GM19099 (cell line): ENCODE data around the gene EYS.

ENCODE experiments used
- POLR2A ChIP-seq: IDR thresholded peaks from 3 replicates; pipeline ENCODE4 v1.6.1; 2011; ENCODE audit warnings: low read depth; ENCODE audit not compliant: insufficient read length; ENCODE audit errors: extremely low read depth

The EYS gene

GRCh38 chr6:64483956-64484499 lies 1223.0 kb downstream of the EYS start:
- TF ChIP-seq POLR2A: no peak

- no peak for TF ChIP-seq POLR2A
These were observed 1224.4 kb downstream of the EYS start for GRCh38 chr6:64482631-64483030.

GRCh38 chr6:64479134-64479533 lies 1227.9 kb downstream of the EYS start:
- no peak for TF ChIP-seq POLR2A

GRCh38 chr6:64477391-64477790 lies 1229.6 kb downstream of the EYS start:
- no peak for TF ChIP-seq POLR2A

- no peak for TF ChIP-seq POLR2A
These were observed 1230.1 kb downstream of the EYS start for GRCh38 chr6:64476935-64477334.

DNA sequence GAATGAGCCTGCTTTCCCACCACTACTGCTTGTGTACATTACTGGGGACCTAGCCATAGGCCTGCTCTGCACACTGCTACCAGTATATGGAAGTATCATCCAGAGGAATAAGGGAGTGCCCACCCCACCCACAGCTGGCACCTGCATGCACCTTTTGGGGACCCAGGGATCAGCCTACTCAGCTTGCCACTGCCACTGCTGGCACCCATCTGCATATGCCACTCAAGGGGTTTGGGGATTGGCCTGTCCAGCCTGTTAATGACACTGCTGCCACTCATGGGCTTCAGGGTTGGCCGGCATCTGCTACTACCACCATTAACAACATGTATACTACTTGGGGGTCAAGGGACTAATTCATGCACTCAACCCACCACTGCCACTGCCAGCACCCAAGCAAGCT lies 1239.4 kb downstream of the EYS start:
- no peak for TF ChIP-seq POLR2A

DNA sequence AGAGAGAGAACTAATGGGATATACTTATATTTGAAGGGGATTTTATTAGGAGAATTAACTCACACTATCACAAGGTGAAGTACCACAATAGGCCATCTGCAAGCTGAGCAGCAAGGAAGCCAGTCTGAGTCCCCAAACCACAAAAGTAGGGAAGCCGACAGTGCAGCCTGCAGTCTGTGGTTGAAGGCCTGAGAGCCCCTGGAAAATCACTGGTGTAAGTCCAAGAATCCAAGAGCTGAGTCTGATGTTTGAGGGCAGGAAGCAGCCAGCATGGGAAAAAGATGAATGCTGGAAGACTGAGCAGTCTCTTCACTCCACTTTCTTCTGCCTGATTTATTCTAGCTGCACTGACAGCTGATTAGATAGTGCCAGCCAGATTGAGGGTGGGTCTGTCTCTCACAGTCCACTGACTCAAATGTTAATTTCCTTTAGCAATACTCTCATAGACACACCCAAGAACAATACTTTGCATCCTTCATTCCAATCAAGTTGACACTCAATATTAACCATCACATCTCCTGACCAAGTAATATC lies 1247.5 kb downstream of the EYS start:
- TF ChIP-seq POLR2A: no peak

DNA sequence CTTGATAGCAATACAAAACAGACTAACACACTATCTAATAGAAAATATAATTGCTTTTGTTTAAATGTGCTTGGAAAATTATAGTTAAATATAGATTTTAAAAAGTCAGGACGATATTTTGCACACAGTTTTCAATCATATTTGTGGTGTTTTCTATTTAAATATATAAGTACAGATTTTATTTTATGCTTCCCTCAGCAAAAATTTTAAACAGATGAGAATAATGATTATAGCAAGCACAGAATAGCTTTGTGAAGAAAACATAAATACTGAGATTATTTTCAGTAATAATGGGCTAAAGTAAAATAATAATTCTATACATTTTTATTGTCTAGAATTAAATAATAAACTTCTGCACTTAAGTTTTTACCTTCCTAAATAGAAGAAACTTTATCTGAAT lies 1262.0 kb downstream of the EYS start:
- TF ChIP-seq POLR2A: no peak

DNA sequence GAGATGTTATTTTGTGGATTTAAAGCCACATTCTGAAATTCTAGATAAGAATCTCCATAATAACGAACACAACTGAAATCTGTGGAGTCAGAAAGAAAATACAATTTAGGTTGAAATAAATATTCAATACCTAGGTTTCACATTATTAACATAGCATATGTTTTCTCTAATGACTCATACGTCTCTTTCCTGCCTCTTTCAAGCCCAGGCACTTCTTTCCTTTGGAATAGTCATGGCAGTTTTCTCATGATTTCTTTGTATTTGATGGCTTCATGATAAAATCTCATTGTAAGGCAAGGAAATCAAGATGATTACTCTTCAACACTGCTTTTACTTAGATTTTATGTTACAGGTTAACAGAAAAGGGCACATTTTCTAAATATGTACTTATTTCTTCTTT lies 1267.8 kb downstream of the EYS start:
- TF ChIP-seq POLR2A: no peak

- TF ChIP-seq POLR2A: no peak
These were observed 1269.0 kb downstream of the EYS start for GRCh38 chr6:64437996-64438395.

- no peak for TF ChIP-seq POLR2A
These were observed 1277.1 kb downstream of the EYS start for GRCh38 chr6:64429926-64430325.

GRCh38 chr6:64428186-64428585 lies 1278.8 kb downstream of the EYS start:
- TF ChIP-seq POLR2A: no peak

GRCh38 chr6:64415926-64416325 lies 1291.1 kb downstream of the EYS start:
- no peak for TF ChIP-seq POLR2A

DNA sequence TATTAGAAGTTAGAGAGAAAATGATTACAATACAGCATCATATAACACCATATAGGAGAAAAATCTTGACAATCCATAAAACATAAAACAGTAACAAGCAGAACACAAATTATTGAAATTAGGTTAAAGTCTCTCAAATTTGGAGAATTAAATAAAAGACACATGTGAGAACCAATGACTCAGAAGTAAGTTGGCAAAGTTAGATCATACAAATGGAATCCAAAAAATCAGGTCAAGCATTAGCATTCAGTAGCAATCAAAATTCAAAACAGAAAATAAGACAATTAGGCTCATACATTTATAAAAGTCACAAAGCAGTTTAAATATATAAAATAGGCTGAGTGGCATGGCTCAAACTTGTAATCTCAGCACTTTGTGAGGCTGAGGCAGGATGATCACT lies 1295.8 kb downstream of the EYS start:
- TF ChIP-seq POLR2A: no peak

DNA sequence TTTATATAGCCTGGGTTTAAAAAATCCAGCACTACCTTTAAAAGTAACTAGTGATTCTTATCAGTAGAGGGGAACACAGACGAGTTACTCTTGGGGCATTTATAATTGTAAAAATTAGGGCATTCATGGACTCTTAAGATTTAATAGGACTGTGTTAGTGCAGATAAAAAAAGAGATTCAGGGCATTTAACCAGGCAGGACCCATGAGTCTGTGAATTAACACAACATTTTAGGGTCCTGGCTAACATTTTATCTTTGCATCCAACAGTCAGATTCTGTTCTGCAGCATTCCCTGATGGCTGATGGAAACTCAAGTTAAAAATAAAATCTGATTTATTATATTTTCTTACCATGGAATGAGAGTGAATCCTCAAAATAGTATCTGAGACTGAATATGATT lies 1297.1 kb downstream of the EYS start:
- TF ChIP-seq POLR2A: no peak

GRCh38 chr6:64404396-64404795 lies 1302.6 kb downstream of the EYS start:
- TF ChIP-seq POLR2A: no peak

- no peak for TF ChIP-seq POLR2A
These were observed 1323.7 kb downstream of the EYS start for GRCh38 chr6:64383277-64383676.

- TF ChIP-seq POLR2A: no peak
These were observed 1330.6 kb downstream of the EYS start for GRCh38 chr6:64376394-64376793.

DNA sequence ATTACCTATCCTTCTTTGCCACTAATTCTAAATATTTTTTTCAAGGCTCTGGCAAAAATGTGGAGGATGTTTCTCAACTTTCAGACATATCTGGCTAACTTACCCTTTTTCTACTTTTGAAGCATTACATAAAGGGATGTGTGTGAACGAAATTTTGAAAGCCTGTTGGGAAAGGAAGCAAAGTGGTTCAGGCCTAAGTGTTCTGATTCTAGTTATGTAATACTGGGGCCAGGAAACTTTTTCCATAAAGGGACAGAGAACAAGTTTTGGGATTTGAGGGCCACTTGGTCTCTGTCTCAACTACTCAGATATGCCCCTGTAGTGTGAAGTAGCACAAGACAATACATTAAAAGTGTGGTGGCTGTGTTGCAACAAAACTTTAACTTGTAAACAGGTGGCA lies 1349.6 kb downstream of the EYS start:
- TF ChIP-seq POLR2A: no peak
